ENCODE measurements around the gene PATE4.

Gene PATE4

DNA sequence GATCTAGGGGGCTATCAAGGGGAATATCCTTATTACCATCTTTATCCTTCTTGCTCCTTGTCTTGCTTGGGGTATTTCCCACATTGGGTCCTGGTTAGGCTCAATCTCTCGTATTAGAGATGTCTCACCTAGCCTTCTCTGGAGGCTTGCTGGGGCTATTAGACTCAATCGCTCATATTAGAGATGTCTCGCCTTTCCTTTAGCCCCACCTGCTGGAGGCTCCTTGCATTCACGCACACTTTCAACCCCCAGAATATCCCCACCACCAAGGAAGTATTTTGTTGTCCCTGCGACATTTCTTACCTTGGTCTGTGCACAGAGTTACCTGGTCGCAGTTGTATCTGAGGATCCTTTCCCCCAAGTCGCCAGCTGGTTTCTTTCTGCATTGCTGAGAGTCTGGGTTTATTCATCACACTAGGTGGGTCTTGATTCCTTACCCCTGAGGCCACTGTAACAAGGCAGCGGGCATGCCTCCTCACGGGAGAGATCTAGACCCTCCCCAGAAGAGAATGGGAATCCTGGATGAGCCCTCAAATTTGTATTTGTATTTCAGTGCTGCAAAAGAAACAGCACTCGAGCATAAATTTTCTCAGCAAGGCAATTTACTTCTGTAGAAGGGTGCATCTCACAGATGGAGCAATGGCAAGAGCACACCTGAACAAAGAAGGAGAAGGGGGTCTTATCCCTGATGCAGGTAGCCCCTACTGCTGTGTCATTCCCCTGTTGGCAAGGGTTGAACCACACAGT, 38.4 kb downstream of the PATE4 start:
- no peaks in the 10 kb centered on the region for H3K36me3 ChIP-seq (ENCODE audit: insufficient read depth, low read length)
- no peaks in the 10 kb centered on the region for H3K4me1 ChIP-seq (ENCODE audit: insufficient read depth, low read length)
- H3K9me3 ChIP-seq (ENCODE audit: control insufficient read depth, insufficient read depth, low read length): no peaks in the 10 kb centered on the region; the same call in 1 of the 2 replicates
- no peak overlapping the region for H3K9ac ChIP-seq (ENCODE audit: low read depth, low read length)

DNA sequence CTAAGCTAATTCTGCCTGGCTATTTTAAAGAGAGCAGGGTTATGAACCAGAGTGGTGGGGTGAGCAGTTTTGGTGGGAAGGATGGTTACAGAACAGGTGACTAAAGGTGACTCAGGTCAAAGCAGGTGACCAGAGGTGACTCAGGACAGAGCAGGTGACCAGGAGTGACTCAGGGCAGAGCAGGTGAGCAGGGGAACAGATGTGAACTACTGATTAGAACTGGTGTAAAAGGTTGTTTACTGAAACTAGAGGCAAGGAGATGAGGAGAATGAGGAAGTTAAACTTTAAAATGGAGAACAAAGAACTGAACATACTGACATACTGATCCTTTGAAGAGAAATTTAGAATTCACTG, 39.0 kb downstream of the PATE4 start:
- Histone ChIP-seq H3K9ac (ENCODE audit: low read depth, low read length) (no peak overlapping the region), H3K36me3 (ENCODE audit: insufficient read depth, low read length) (no peaks in the 10 kb centered on the region), H3K4me1 (ENCODE audit: insufficient read depth, low read length) (no peaks in the 10 kb centered on the region), H3K9me3 (ENCODE audit: control insufficient read depth, insufficient read depth, low read length) (no peaks in the 10 kb centered on the region; the same call in 1 of the 2 replicates)

DNA sequence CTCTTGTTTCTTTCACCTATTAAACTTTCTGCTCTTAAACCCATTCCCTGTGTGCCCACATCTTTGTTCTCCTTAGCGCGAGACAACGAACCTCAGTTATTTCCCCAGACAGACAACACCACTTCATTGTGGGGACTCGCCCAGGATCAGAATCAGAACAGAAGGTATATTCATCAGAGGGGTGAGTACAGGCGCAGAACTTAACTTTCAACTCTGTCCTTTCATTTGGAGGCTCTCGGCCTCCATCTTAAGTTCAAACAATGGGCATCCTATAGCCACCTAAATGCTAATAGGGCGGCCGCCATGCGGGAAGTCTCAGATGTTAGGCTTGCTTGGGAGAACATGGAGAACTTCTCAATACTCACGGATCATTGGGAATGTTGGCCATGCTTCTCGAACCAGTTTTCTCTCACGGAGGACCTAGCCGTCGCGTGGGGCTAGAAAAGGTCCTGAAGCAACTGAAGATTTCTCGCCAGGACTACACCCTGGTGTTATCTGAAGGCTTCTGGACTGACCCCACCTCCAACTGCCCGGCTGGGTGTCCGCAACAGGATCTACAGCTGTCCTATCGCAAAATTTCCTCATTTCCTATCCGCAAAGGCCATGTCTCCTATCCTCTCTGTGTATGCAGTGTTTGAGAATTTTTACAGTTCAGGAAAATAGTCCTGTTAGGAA, 40.9 kb downstream of the PATE4 start:
- no peaks in the 10 kb centered on the region for H3K4me1 ChIP-seq (ENCODE audit: insufficient read depth, low read length)
- H3K9me3 ChIP-seq (ENCODE audit: control insufficient read depth, insufficient read depth, low read length): no peaks in the 10 kb centered on the region; the same call in 1 of the 2 replicates
- no peaks in the 10 kb centered on the region for H3K36me3 ChIP-seq (ENCODE audit: insufficient read depth, low read length)
- H3K9ac ChIP-seq (ENCODE audit: low read depth, low read length): no peak overlapping the region

DNA sequence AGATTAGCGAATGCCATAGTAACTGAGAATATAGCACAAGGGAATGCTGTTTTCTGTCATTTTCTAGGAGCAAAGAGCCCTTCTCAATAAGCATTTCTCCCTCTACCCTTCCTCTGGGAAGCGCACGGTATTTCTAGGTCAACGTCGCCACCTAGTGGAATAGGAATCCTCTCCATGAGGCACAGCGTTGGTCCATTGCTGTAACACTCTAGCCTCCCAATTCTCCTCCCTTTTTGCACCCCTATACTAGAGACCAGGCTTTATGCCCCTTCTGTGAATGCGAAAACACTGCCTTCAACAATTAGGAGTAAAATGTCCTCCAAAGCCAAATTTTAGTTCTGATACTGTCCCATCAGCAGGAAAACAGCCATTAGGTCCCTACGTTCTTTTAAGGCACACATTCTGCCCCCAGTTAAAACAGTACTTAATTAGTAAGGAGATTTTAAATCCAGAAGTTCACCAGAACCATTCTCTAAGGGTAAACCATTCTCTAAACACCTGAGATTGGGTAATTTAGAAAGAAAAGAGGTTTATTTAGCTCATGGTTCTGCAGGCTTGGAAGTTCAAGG, 41.5 kb downstream of the PATE4 start:
- Histone ChIP-seq H3K4me1 (ENCODE audit: insufficient read depth, low read length) (no peaks in the 10 kb centered on the region), H3K9me3 (ENCODE audit: control insufficient read depth, insufficient read depth, low read length) (no peaks in the 10 kb centered on the region; the same call in 1 of the 2 replicates), H3K36me3 (ENCODE audit: insufficient read depth, low read length) (no peaks in the 10 kb centered on the region), H3K9ac (ENCODE audit: low read depth, low read length) (no peak overlapping the region)

DNA sequence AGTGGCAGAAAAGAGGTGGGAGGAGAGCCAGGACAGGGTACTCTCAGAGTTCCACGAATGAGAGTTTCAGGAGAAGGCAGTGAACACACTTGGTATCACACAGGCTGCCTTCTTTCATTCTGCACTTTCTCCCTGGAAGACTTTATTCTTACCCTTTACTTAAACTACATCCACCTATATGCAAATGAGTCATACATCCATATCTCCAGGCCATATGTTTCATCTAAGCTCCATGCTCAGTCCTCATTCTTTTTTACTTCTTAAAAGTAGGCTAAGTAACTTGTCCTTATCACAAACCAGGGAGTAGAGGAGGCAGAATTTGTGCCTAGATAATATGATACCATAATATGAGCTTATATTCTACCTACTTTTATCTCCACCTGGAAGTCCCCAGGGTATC, 48.2 kb downstream of the PATE4 start:
- Histone ChIP-seq H3K9me3 (ENCODE audit: control insufficient read depth, insufficient read depth, low read length) (peaks cover 3% of the 10 kb centered on the region; the same call in 1 of the 2 replicates), H3K36me3 (ENCODE audit: insufficient read depth, low read length) (no peaks in the 10 kb centered on the region), H3K9ac (ENCODE audit: low read depth, low read length) (no peak overlapping the region), H3K4me1 (ENCODE audit: insufficient read depth, low read length) (no peaks in the 10 kb centered on the region)

DNA sequence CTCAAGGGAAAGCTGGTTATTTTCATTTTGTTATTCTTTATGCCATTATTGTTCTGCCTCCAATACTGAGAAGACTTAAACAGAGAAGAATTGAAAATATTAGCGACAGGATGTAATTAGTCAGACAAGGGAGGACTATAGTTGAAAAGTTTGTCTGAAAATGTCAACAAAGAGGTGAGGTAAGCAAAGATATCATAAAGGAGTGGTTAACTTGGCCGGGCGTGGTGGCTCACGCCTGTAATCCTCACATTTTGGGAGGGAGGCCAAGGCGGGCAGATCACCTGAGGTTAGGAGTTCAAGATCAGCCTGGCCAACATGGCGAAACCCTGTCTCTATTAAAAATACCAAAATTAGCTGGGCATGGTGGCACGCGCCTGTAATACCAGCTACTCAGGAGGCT, 50.3 kb downstream of the PATE4 start:
- Histone ChIP-seq H3K36me3 (ENCODE audit: insufficient read depth, low read length) (no peaks in the 10 kb centered on the region), H3K9ac (ENCODE audit: low read depth, low read length) (no peak overlapping the region), H3K9me3 (ENCODE audit: control insufficient read depth, insufficient read depth, low read length) (peaks cover 5% of the 10 kb centered on the region; the same call in 1 of the 2 replicates), H3K4me1 (ENCODE audit: insufficient read depth, low read length) (no peaks in the 10 kb centered on the region)

DNA sequence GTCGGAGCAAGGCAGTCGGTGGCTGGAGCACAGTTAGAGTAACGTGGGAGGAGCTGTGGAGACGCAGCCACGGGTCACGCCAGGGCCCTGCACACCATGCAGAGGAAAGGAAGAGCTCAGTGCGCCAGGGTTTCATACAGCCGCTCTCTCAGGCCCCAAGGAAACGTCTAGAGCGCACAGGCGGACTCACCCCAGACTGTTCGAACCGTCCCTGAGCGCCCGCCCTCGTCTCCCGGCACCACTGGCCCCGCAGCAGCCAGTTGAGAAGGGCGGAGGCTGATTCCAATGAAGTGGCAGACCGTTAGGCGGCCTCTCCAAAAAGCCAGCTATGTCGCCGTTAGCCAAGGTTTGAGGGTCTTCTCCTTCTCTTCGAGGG, 53.9 kb downstream of the PATE4 start:
- peaks cover 3% of the 10 kb centered on the region; the same call in 1 of the 2 replicates for H3K36me3 ChIP-seq (ENCODE audit: insufficient read depth, low read length)
- H3K4me1 ChIP-seq (ENCODE audit: insufficient read depth, low read length): no peaks in the 10 kb centered on the region
- peak overlapping the region; percentile 75; the same call in 1 of the 2 replicates for H3K9ac ChIP-seq (ENCODE audit: low read depth, low read length)
- peaks cover 5% of the 10 kb centered on the region; the same call in 1 of the 2 replicates for H3K9me3 ChIP-seq (ENCODE audit: control insufficient read depth, insufficient read depth, low read length)

DNA sequence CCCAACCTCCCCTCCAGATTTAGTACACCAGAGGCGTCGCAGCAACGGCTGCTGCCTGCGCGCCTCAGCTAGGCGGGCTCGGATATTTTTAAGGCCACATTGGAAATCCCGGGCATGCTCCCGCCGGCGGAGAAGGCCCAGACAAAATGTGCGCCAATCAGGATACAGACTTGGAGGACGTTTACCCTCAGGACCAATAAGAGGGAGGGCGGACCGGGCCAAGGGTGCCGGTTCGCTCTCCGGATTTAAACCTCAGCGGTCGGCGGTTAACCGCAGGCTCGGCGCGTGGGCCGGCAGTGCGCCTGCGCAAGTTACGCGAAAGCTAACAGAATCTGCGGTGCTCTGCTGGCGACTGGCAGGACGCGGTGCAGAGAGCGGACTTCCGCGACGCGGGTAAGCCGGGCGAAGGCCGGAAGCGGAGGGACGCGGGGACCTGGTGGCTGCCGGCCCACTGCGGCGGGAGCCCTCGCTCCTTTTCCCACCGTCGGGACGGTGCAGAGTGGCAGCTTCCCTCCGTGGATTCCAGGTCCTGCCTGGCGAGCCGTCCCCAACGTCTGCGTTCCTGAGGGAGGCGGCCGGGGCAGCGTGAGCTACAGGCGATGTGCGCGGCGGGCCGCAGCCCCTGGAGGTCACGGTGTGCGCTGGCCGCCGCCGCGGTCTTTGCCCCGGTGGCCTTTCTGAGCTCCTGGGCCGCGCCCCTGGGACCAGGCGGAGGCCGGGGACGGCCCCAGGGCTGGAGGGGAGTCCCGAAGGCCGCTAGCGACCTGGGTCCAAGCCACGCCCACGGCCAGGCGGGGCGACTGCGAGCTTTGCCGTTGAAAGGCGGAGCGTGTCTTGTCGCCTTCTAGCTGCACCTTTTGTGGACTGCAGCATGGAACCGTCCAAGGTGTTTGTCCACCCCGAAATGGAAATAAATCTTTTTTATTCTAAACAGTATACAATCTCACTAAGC, 54.5 kb downstream of the PATE4 start, which contains the start of gene HYLS1:
Gene HYLS1, plus strand, starts transcription at position 296 of the 952 bp plus-strand sequence. CDS start 11,701 bp downstream, outside the sequence.
- Histone ChIP-seq H3K9ac (ENCODE audit: low read depth, low read length) (peak within 1 kb of the TSS; percentile 75), H3K9me3 (ENCODE audit: control insufficient read depth, insufficient read depth, low read length) (peaks cover 5% of the 10 kb centered on the region; the same call in 1 of the 2 replicates), H3K36me3 (ENCODE audit: insufficient read depth, low read length) (peaks cover 3% of the 10 kb centered on the region; the same call in 1 of the 2 replicates), H3K4me1 (ENCODE audit: insufficient read depth, low read length) (no peaks in the 10 kb centered on the region)

All from ES-I3 (cell line).